GM19324 (cell line): ENCODE results near the gene CNDP1.
"Not testable (repeated sequence)": the region's sequence is repeated elsewhere in the genome, so short reads cannot be mapped to it uniquely, and the experiment has no call there.

Experiments
- ATAC-seq: cut with Tn5 transposase; IDR thresholded peaks from one replicate; pipeline ENCODE4 v1.9.1; 2021; ENCODE audit warnings: mild to moderate bottlenecking, moderate library complexity; ENCODE audit not compliant: unreplicated experiment, low FRiP score

Gene CNDP1

GRCh38 chr18:74534150-74534969 lies at the start of gene CNDP1:
CNDP1 (plus strand) TSS chr18:74534500; CDS start chr18:74534668, 168 bp downstream.
- ATAC-seq: no peak

- no peak for ATAC-seq
Observed at GRCh38 chr18:74486119-74486849, 48.0 kb upstream of the CNDP1 start.

- ATAC-seq: no peak
Observed at GRCh38 chr18:74488354-74488753, 45.9 kb upstream of the CNDP1 start.

GRCh38 chr18:74488864-74489263 lies 45.4 kb upstream of the CNDP1 start:
- no peak for ATAC-seq

- ATAC-seq: no peak
Observed at GRCh38 chr18:74489676-74490075, 44.6 kb upstream of the CNDP1 start.

- ATAC-seq: no peak
Observed at GRCh38 chr18:74492259-74492658, 42.0 kb upstream of the CNDP1 start.

- no peak for ATAC-seq
Observed at GRCh38 chr18:74493689-74494088, 40.6 kb upstream of the CNDP1 start.

GRCh38 chr18:74494514-74494913 lies 39.8 kb upstream of the CNDP1 start:
- no peak for ATAC-seq

- ATAC-seq: peak; percentile 89
Observed at GRCh38 chr18:74495581-74496507, 38.5 kb upstream of the CNDP1 start, which contains the start of gene CNDP2. CNDP2 (plus strand) TSS chr18:74496363; CDS start chr18:74499974, 3,611 bp downstream.

- peak; percentile 30 for ATAC-seq
Observed at GRCh38 chr18:74496508-74497323, 37.6 kb upstream of the CNDP1 start.

- no peak for ATAC-seq
Observed at GRCh38 chr18:74497324-74497676, 37.0 kb upstream of the CNDP1 start.

- no peak for ATAC-seq
Observed at GRCh38 chr18:74497778-74498177, 36.5 kb upstream of the CNDP1 start.

- peak; percentile 27 for ATAC-seq
Observed at GRCh38 chr18:74498712-74499627, 35.3 kb upstream of the CNDP1 start.

- ATAC-seq: peak; percentile 16
Observed at GRCh38 chr18:74499633-74500032, 34.7 kb upstream of the CNDP1 start.

GRCh38 chr18:74500372-74500771 lies 33.9 kb upstream of the CNDP1 start:
- no peak for ATAC-seq

- ATAC-seq: not testable (repeated sequence)
Observed at GRCh38 chr18:74500774-74501173, 33.5 kb upstream of the CNDP1 start.

- no peak for ATAC-seq
Observed at GRCh38 chr18:74501386-74501785, 32.9 kb upstream of the CNDP1 start.

GRCh38 chr18:74503137-74503536 lies 31.2 kb upstream of the CNDP1 start:
- ATAC-seq: no peak

GRCh38 chr18:74505776-74506175 lies 28.5 kb upstream of the CNDP1 start:
- ATAC-seq: no peak
